Activated CD4-positive, alpha-beta T cell treated with anti-CD3 and anti-CD28 coated beads, Interleukin-2, amount 50 U/mL, for 48 hours (primary cell): ENCODE results near the gene FAM120B.
A peak's percentile ranks its signal among the peaks of the same experiment; 100 is the strongest.

Source experiments
- DNase-seq, 2 experiments: peaks; one replicate each; pipeline ENCODE4 v3.0.0-alpha.2; 2020

FAM120B gene

GRCh38 chr6:170363255-170363654, 56.7 kb downstream of the FAM120B start:
- no peak for DNase-seq

- DNase-seq, result no peak
Measured at GRCh38 chr6:170365121-170365520, 58.6 kb downstream of the FAM120B start.

- DNase-seq, result no peak
Measured at GRCh38 chr6:170365593-170365992, 59.0 kb downstream of the FAM120B start.

- no peak for DNase-seq
Measured at GRCh38 chr6:170366248-170366960, 59.8 kb downstream of the FAM120B start.

GRCh38 chr6:170367241-170367640, 60.7 kb downstream of the FAM120B start:
- no peak for DNase-seq

GRCh38 chr6:170368544-170368943, 62.0 kb downstream of the FAM120B start:
- DNase-seq, result no peak

- DNase-seq, result no peak
Measured at GRCh38 chr6:170369403-170369802, 62.8 kb downstream of the FAM120B start.

GRCh38 chr6:170370416-170370815, 63.9 kb downstream of the FAM120B start:
- peak in 1 of 2 experiments; percentile 20 for DNase-seq

- DNase-seq, result no peak
Measured at GRCh38 chr6:170371080-170371479, 64.5 kb downstream of the FAM120B start.

- DNase-seq, result no peak
Measured at GRCh38 chr6:170371588-170371987, 65.0 kb downstream of the FAM120B start.

- DNase-seq, result no peak
Measured at GRCh38 chr6:170372380-170373325, 66.1 kb downstream of the FAM120B start.

GRCh38 chr6:170374571-170375444, 68.2 kb downstream of the FAM120B start:
- no peak for DNase-seq

GRCh38 chr6:170375661-170376060, 69.1 kb downstream of the FAM120B start:
- DNase-seq, result no peak

GRCh38 chr6:170376386-170377043, 70.0 kb downstream of the FAM120B start:
- no peak for DNase-seq

GRCh38 chr6:170378502-170378901, 71.9 kb downstream of the FAM120B start:
- no peak for DNase-seq

GRCh38 chr6:170381562-170381961, 75.0 kb downstream of the FAM120B start:
- no peak for DNase-seq

GRCh38 chr6:170383466-170384035, 77.0 kb downstream of the FAM120B start:
- no peak for DNase-seq

GRCh38 chr6:170385506-170385905, 78.9 kb downstream of the FAM120B start:
- DNase-seq, result no peak

- DNase-seq, result no peak
Measured at GRCh38 chr6:170388113-170388512, 81.6 kb downstream of the FAM120B start.

GRCh38 chr6:170393033-170393432, 86.5 kb downstream of the FAM120B start:
- DNase-seq, result no peak

GRCh38 chr6:170393807-170394399, 87.3 kb downstream of the FAM120B start:
- peak; percentile 8 to 33 for DNase-seq

GRCh38 chr6:170394980-170395379, 88.4 kb downstream of the FAM120B start:
- no peak for DNase-seq
